DND-41 (cell line): ENCODE data around the gene PRDX5.

ENCODE experiments used
- ATAC-seq: fragments of 200-7000 bp; cut with Tn5 transposase; 3 replicates; pipeline ENCODE4 v1.9.1; 2021; ENCODE audit warnings: low read depth; ENCODE audit not compliant: insufficient read depth
- DNase-seq: peaks from one replicate; pipeline ENCODE4 v3.0.0-alpha.2; 2020
- H2AFZ ChIP-seq: 2 replicates; pipeline ENCODE4 v1.6.0; 2012; ENCODE audit warnings: low read depth, low read length
- H3K27ac ChIP-seq: 2 replicates; pipeline ENCODE4 v1.5.1; 2012; ENCODE audit warnings: low read length, inconsistent platforms
- H3K27me3 ChIP-seq: fragments of 200-600 bp; sonication (generic); 2 replicates; pipeline ENCODE4 v1.6.0; 2012; ENCODE audit warnings: low read length, mild to moderate bottlenecking, inconsistent platforms; ENCODE audit not compliant: insufficient read depth, poor library complexity
- H3K36me3 ChIP-seq: 2 replicates; pipeline ENCODE4 v1.5.1; 2012; ENCODE audit warnings: low read length, inconsistent platforms; ENCODE audit not compliant: insufficient read depth
- H3K4me1 ChIP-seq: 2 replicates; pipeline ENCODE4 v1.5.1; 2012; ENCODE audit warnings: mild to moderate bottlenecking, low read length; ENCODE audit not compliant: insufficient read depth
- H3K4me2 ChIP-seq: 2 replicates; pipeline ENCODE4 v1.6.0; 2012; ENCODE audit warnings: mild to moderate bottlenecking, moderate library complexity, low read length, inconsistent platforms; ENCODE audit not compliant: insufficient read depth
- H3K4me3 ChIP-seq, 2 experiments: fragments of 200-600 bp in 1 of 2; shearing (Covaris generic) in 1 of 2; 2 replicates each; pipeline ENCODE4 v1.5.1; 2012 to 2016; ENCODE audit warnings: inconsistent platforms in 2 of 2, low read length in 2 of 2, mild to moderate bottlenecking in 2 of 2, low read depth in 1 of 2, moderate library complexity in 1 of 2
- H3K79me2 ChIP-seq: 2 replicates; pipeline ENCODE4 v1.6.0; 2012; ENCODE audit warnings: low read length, inconsistent platforms; ENCODE audit not compliant: insufficient read depth
- H3K9ac ChIP-seq: 2 replicates; pipeline ENCODE4 v1.6.0; 2012; ENCODE audit warnings: low read depth, mild to moderate bottlenecking, inconsistent platforms, low read length, moderate library complexity
- H3K9me3 ChIP-seq: 2 replicates; pipeline ENCODE4 v1.5.1; 2012; ENCODE audit warnings: low read length, moderate library complexity, mild to moderate bottlenecking, inconsistent platforms; ENCODE audit not compliant: insufficient read depth, severe bottlenecking
- H4K20me1 ChIP-seq: 2 replicates; pipeline ENCODE4 v1.6.0; 2012; ENCODE audit warnings: low read length; ENCODE audit not compliant: insufficient read depth
- CTCF ChIP-seq: IDR thresholded peaks from 2 replicates; pipeline ENCODE4 v1.5.1; 2012; ENCODE audit warnings: borderline replicate concordance, low read length, moderate library complexity, mild to moderate bottlenecking; ENCODE audit not compliant: poor library complexity, severe bottlenecking; ENCODE audit errors: extremely low read depth
- EZH2 ChIP-seq: IDR thresholded peaks from 3 replicates; pipeline ENCODE4 v1.6.1; 2012; ENCODE audit warnings: borderline replicate concordance, low read depth, mild to moderate bottlenecking, moderate library complexity, low read length, inconsistent platforms; ENCODE audit not compliant: severe bottlenecking

PRDX5 gene

GRCh38 chr11:64295760-64296159, 22.2 kb upstream of the PRDX5 start:
- Histone ChIP-seq H3K4me1 (peaks cover 3% of the 10 kb centered on the region), H3K4me3 (no peak overlapping the region), H2AFZ (no peak overlapping the region), H3K79me2 (no peaks in the 10 kb centered on the region), H3K27ac (no peak overlapping the region), H3K9me3 (no peaks in the 10 kb centered on the region), H4K20me1 (peaks cover 3% of the 10 kb centered on the region; the same call in 1 of the 2 replicates), H3K9ac (no peak overlapping the region), H3K36me3 (no peaks in the 10 kb centered on the region), H3K27me3 (peaks cover 16% of the 10 kb centered on the region), H3K4me2 (no peak overlapping the region)
- TF ChIP-seq EZH2, result no peak
- TF ChIP-seq CTCF, result no peak
- ATAC-seq (no peak), DNase-seq (no peak)

- H4K20me1 ChIP-seq, result peaks cover 4% of the 10 kb centered on the region; the same call in 1 of the 2 replicates
- H3K27me3 ChIP-seq, result peaks cover 16% of the 10 kb centered on the region
- no peaks in the 10 kb centered on the region for H3K36me3 ChIP-seq
- DNase-seq (no peak), ATAC-seq (no peak)
- no peak overlapping the region for H3K4me3 ChIP-seq
- no peak overlapping the region for H3K4me2 ChIP-seq
- no peak for TF ChIP-seq EZH2
- no peak for TF ChIP-seq CTCF
- no peak overlapping the region for H3K9ac ChIP-seq
- no peak overlapping the region for H3K27ac ChIP-seq
- no peaks in the 10 kb centered on the region for H3K79me2 ChIP-seq
- no peaks in the 10 kb centered on the region for H3K9me3 ChIP-seq
- H3K4me1 ChIP-seq, result peaks cover 8% of the 10 kb centered on the region
- no peak overlapping the region for H2AFZ ChIP-seq
Observed at GRCh38 chr11:64296236-64296635, 21.7 kb upstream of the PRDX5 start.

GRCh38 chr11:64296830-64297698, 20.9 kb upstream of the PRDX5 start:
- H3K79me2 ChIP-seq, result no peaks in the 10 kb centered on the region
- H3K27me3 ChIP-seq, result peaks cover 16% of the 10 kb centered on the region
- H3K4me3 ChIP-seq, result no peak overlapping the region
- no peak overlapping the region for H3K4me2 ChIP-seq
- DNase-seq (no peak), ATAC-seq (no peak)
- no peaks in the 10 kb centered on the region for H3K36me3 ChIP-seq
- H2AFZ ChIP-seq, result no peak overlapping the region
- no peaks in the 10 kb centered on the region for H3K9me3 ChIP-seq
- H4K20me1 ChIP-seq, result peaks cover 4% of the 10 kb centered on the region; the same call in 1 of the 2 replicates
- H3K9ac ChIP-seq, result no peak overlapping the region
- no peak for TF ChIP-seq EZH2
- no peak for TF ChIP-seq CTCF
- peaks cover 9% of the 10 kb centered on the region for H3K4me1 ChIP-seq
- H3K27ac ChIP-seq, result no peak overlapping the region
